COLO668 (cell line): ENCODE results near the gene TXNDC11.

Experiments used
- DNase-seq: peaks from one replicate; lab custom pipeline; 2025; ENCODE audit not compliant: unreplicated experiment; lab: John Stamatoyannopoulos, UW

Gene TXNDC11

DNA sequence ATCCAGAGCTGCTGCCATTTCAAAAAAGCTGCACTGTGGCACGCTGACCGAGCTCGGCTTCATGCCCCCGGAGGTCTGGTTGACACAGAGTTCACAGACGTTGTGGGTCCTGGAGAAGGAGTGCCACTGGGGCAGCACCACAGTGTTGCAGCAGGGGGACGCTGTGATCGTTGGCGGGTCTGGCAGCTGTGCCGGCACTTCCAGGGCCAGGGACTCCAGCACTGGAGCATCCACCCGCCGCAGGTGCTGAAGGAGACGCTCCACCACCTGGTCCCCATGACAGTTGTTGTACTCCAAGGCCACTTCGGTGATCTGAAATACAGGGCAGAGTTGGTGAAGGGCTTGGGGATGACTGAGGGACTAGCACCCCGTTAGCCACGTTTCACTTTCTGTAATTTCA is 50.9 kb downstream of the TXNDC11 start:
- no peak for DNase-seq

DNA sequence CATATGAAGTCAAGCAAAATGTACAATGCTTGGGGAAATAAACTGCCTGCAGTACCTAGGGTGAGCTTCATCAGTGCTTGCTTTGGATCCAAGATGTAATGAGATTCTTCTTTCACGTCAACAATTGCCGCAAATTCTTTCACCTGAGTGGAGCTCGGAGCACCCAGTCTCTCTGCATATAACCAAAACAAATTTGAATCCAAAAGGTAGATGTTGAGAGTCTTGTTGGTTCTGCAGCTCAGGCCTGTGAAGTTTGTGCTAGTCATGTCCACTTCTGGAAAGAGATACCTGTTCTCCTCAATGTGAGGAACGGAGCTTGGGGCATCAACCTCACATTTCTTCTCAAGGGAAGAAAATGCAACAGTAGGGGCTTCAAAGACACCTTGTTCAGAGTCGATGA is 51.4 kb downstream of the TXNDC11 start:
- DNase-seq: no peak

DNA sequence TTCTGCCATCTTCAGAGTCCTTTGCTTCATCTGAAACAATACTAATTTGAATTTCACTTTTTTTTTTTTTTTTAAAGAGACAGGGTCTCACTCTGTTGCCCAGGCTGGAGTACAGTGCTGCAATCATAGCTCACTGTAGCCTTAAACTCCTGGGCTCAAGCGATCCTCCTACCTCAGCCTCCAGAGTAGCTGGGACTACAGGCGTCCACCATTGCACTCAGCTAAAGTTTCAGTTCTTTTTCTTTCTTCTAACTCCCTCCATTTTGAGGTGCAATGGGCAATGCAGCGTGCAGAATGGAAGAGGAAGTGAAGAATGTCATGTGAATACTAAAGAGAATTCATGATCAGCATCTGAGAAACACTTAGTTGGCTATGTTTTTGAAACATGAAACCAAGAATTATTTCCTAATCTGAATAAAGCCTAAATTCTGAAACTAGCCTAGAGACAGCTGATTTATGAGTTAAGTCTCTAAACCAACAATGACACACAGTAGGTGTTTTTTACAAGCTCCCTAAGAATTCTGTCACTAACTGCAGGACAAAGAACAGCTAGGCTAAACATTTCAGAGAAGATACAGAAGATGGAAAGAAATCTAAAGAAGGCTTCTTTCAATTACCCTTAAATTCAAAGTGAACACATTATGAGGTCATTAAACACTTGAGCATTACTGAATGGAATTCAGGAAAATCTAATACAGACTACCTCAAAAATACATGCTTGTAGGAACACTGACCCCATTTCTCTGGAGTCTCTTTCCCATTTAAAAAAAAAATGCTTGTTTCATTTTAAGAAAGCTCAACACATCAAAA is 53.4 kb downstream of the TXNDC11 start:
- no peak for DNase-seq

DNA sequence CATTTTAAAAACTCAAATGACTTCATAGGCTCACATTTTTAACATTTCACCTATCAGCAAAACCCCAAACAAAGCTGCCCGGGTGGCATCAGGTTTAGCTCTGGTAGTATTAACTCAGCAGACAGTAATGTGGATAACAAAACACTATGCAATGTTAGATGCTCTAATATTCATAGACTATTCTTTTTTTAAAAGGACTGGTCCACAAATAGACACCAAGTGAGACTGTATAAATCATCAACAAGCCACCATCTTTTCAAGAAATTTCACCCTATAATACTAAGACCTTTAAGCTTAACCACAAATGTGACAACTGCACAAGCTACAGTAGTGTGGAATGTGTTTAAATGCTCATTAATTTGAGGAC is 54.2 kb downstream of the TXNDC11 start:
- DNase-seq: no peak

DNA sequence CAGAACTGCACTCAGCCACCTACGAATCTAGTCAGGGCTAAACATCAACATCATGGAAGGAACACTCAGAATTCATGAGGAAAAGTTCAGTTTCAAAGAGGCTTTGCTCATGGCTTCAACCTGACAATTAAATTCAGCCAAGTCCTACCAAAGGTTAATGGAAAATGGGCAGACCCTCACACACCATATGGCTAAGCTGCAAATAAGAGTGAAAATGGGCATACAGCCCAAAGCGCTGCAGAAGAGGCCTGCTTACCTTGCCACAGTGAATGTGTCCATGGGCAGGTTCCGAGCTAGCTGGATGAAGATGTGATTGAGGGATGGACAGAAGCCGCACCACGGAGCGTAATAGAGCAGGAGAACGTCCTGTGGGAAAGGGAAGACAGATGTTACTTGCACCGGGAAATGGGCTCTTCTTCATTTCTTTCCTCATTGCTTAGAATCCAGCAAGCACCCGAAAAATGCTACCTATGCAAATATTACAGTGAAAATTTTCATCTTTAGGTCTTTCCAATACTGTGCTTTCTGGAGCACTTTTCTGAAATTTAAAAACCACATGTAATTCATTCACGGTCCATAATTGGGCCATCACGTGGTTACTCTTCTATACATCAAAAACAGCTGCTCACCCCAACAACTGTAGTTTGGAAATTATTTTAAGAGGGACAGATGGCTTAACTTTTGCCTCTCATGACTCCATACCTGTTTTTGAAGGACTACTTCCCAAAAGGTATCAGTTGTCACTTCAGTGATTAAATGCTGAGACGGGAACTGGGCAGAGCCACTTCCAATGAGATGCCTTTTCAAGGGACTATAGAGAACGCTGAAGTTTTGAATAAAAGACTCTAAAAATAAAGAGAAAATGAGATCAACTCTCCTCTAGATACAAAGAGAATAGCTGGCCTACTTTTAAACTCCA is 54.8 kb downstream of the TXNDC11 start:
- no peak for DNase-seq

DNA sequence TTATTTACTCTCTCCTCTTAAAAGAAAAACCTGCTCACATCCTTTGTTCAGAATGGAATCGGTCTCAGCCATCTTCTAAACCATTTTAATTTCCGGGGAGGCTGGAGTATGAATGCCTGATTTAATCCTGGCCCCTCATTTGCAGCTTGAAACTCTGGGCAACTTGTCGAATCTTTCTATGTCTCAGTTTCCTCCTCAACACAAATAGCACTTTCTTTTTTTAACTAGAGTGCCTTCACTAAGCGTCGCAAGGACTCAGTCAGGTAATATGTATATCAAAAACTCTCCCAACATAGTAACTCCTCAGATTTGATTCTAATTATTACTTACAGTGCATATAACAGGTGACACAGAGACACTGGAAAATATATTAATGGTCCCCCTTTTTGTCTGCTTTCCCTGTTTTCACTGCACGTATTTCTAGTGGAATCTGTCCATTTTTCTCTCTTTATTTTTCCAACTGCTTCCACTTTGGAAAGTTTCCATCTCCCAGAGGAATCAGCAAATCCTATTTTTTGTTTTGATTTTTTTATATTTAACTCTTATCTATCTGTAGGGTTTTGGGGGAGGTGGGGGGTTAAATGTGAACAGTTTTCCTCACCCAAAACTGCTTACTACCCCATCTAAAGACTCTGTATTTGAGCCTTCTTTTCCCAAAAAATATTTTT is 55.8 kb downstream of the TXNDC11 start:
- DNase-seq: no peak

DNA sequence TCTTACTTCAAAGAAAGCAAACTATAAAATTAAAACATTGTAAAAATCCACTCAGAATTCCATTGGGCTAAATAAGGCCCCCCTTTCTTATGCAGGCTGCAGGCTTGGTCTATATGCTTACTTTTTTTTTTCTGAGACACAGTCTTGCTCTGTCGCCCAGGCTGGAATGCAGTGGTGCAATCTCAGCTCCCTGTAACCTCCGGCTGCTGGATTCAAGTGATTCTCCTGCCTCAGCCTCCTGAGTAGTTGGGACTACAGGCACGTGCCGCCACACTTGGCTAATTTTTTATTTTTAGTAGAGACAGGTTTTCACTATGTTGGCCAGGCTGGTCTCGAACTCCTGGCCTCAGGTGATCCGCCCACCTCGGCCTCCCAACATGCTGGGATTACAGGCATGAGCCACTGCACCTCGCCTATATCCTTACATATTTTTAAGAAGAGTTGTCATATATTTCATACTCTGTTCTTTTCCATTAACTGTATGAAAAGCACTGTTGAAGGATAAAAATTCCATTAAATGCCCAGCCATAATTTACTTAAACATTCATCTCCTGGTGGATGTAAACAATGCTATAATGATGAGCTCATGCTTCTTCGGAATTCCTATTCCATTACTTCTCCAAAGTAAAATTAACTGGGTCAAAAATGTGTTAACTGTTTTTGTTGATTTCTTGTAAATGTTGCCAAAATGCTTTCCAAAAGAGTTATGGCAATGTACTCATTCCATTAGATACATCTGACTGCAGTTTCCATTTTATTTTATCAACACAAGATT is 56.6 kb downstream of the TXNDC11 start:
- DNase-seq: no peak

DNA sequence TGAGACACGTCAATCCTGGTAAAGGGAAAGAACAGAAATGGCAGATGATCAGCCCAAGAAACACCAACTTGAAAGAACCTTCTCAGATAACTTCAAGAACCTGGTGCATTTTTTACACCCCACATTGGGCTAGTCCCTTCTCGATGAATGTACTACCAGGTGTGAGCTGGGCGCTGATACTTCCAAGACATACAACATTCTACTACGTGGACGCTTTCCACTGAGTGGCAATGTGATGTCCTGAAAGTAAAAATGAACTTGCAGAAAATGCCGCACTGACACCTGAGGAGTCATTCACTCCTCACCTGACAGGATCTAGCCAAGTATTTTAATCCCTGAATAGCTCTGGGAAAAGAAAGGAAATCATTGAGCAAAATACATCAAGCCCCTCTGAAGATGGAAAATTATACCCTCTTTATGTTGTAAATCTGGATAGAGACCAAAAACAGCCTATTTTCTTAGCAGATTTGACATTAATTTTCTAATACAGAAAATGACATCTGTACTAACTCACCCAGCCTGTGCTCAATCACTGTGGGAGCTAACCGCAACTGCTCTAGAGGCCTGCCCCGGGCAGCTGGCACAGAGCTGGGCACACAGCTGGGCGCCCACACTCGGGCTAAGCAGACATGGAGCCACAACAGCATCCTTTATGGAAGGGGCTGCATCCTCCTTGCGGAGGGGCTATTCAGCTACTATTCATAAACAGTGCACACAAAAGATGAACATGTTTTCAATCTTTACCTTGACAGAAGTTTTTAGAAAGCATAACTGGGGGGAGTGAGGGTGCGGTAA is 58.2 kb downstream of the TXNDC11 start:
- DNase-seq: no peak

DNA sequence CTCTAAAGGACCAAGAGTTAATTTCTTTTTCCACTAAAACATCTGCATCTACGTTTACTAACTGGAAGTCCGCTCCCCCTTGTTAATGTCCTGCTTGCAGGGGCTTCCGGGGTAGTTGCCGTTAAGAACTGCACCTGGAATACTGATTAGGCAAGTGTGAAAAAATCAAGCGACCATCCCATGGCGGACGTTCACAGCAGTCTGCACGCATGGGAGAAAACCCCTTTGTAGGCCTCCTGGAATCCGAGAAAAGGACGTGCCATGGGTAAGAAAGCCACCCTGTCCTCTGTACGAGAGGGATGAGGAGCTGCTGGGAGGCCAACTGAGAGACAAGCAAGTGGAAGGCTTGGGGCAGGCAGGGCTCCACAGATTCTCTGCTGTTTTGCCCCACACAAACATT is 59.5 kb downstream of the TXNDC11 start:
- DNase-seq: no peak

DNA sequence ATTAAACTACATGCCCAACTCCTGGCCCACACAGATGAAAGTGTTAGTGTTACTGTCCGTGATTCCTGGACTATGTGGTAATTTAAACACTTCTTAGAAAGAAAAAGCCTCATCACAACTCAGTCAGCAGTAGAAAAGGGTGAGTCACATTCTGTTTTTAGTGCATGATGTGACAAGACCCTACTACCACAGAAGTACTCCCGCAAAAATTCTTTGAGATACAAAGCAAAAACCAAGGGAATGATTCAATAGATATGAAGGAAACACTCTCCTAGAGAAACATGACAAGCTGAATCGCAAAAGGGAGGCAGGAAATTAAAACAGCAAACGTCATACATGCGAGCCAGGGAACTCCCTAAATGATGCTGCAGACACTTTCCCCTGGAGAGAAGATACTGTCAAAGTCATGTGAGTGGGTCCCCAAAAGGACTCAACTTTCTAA is 60.0 kb downstream of the TXNDC11 start:
- no peak for DNase-seq

DNA sequence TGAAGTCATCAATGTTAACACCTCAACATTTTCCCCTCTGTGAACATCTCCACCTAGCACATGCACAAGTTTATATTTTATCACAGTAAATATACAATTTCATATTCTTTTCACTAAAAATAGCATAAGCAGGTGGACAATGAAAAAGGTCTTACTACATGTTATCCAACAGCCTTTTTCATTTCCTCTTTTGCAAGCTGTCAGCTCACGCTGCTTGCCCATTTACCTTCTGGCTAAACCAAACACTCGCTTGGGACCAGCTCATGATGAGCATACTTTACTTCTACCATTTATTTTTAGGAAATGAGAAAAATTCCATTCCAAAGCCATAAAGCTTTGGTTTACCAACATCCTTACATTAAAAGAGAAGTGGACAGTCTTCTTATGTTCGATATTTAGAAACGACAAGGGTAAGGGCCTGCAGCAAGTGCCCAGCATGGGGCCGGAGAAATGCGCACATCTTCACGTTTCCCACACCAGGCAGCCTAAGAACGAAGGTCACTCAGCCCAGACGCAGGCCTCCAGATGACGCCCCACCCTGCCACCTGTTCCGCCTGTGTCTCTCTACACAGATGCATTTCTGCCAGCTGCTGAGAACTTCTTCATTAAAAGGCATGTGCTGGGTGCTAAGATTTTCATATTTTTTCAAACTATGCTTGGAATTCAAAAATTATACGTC is 60.5 kb downstream of the TXNDC11 start:
- DNase-seq: no peak

DNA sequence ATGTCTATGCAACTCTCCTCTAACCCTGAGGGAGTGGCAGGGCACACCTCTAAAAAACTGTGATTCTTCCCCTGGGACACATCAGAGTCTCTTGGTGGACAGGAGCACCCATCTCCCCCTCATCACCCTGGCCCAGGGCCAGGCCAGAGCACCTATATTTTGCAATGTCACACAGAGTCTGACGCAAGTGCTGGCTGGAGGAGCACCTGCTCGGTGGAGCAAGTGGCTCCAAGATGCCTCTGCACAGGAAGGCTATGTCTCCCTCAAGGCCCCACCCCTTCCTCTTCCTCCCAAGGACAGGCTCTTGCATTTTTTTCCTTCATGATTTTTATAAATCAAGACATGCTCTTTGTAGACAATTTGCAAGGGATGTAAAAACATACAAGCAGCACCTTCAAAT is 61.1 kb downstream of the TXNDC11 start:
- DNase-seq: no peak

DNA sequence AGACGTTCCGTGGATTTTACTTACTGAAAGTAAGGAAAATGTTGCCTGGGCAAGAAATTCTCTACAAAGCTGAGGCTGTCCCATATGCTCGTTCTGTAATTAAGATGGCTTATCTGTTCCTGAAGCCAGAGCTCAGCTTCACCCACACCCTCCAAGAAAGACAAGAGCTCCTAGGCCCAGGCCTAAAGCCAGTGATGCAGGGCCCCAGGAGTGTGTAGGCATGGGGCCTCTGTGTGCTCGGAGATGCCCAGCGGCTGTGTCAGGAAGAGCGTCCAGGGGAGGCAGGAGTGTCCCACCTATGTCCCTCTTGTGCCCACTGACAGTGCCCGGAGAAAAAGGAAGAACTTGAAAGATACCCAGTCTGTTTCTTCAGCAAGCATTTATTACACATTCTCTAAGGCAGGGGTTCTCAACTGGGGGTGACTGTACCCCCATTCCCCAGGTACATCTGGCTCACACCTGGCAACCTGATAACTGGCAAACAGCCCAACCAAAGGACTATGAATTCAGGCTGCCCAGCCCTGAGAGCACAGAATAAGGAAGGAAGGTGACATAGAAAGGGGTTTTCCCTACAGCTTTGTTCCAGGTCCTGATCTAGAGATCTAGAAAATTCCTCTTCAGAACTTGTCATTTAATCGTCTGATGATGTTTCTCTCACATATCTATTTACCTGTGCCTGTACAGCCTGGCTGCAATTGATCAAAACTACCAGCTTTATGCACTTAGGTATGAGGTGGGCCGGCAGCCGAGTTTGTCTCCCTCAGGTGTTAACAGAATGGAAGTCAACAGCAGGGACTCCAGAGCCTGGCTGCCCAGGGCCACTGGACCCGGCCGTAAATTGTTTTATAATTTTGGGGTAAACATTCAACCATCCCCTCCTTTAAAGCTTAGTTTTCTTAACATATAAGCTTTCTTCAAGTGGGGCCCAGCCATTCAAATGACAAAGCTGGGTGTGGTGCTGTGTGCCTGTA is 62.4 kb downstream of the TXNDC11 start:
- no peak for DNase-seq

DNA sequence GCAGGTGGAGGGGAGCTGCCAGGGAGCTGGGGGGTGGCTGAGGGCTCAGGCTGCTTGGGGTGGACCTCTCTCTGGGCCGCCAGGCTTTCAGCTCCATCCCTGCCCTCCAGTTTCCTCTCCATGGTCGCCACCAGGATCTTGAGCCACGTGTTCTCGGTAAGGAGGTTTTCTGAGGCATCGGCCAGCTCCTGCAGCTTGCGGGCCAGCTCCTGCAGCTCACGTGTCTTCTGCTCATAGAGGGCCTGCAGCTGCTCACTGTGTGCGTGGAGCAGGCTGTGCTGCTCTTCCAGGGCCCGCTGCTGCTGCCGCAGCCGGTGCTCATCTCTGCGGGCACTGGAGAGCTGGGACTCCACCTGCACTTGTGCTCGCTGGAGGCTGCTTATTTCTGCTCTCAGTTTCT is 63.4 kb downstream of the TXNDC11 start:
- no peak for DNase-seq

DNA sequence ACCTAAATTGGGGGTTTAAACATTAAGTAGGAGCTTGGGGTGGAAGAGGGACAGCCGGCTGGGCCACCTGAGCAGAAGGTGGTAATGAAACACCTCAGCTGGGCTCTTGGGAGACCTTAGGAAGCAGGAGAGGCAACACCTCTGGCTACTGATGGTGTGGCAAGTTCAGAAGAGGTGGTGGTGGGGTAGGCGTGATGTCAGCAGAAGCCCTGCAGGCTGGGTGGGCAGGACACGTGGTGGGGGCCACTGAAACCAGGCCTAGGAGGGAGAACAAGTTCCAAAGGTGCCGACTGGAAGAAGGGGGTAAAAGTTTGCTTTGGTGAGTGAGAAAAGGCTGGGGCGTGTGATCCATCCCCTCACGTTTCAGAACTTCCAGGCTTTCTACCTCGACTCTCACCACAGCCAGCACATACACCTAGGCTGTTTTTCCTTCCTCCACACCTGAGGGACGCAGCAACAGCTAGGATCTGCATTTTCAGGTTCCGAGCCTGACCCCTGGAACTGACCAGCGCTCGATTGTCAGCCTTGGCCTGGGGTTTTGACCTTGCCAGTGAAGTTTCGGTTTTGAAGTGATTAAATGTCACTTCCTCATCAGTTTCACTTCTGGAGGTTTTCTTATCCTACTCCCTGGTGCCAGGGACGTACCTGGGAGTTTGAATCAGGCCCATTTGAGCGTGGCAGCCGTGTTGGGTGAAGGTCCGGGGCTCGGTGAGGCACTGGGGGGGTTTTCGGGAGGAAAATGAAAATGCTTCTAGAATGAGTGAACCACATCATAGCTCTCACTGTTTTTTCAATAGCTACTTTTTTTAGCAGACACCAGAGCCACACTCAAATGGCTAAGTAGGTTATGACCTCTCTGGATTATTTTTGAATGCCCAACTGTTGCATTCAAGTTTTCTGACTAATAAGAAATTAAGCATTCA is 64.4 kb downstream of the TXNDC11 start:
- no peak for DNase-seq

DNA sequence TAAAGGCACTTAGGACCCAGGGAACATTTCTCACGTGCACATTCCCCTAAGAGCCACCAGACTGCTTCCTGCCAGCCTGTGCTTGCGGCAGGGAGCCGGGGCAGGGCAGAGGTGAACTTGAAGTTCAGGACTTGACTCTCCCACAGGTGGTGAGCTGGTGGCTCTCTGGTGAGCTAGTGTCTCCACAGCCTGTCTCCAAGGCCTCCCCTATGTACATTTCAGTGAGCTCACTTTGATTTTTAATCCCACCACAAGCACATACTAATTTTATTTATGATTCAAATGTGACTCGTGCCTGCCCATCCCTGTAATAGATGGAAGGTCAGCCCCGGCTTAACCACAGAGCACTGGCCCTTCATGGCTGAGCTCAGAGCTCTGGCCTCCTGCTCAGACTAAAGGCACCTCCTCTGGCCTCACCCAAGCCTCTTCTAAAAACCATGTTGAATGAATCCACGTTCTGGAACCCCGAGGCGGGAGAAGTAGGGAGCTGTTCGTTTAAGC is 65.2 kb downstream of the TXNDC11 start:
- DNase-seq: no peak

DNA sequence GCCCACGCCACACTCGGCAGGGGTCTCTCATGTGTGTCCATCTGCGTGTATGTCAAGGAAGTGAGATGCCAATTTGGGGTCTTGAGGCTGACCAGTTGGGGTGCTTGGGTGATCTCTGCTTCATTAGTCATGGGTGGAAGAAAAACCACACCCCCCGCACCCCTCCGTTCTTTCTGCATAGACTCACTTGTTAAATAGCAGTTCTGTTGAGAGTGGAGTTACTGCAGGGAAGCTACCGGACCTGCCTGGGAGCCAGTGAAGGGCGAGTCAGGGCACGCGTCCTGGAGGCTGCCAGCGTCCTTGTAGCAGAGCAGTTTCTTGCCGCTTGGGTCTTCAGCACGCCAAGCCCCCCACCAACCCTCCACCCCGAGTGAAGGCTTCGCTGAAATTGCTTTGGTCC is 65.9 kb downstream of the TXNDC11 start:
- DNase-seq: no peak
